ENCODE results near the gene COL4A1.

The COL4A1 gene

GRCh38 chr13:110280985-110281688 lies 25.8 kb downstream of the COL4A1 start:
- DNase-seq (ENCODE audit: insufficient read length, low spot score): no peak
- FAIRE-seq: no peak

GRCh38 chr13:110280231-110280813 lies 26.6 kb downstream of the COL4A1 start:
- no peak for FAIRE-seq

DNA sequence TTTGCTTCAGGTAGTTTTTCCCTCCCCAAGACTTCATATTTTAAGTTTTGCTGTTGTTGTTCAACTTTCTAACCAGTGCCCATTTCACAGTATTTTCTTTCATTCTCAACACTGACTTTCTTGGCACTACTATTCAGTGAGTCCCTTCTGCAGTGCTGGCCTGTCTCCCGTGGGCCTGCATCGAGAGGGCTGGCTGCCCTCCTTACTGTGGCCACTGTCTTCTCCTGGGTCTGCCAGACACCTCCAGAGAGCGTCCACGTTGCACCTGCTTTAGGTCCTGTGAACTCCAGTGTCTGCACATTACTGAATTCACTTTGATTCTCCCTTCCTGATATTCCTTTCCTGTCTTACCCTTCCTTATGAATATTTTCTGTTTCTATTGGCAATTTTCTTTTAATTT lies 27.3 kb downstream of the COL4A1 start:
- FAIRE-seq (no peak), DNase-seq (ENCODE audit: insufficient read length, low spot score) (no peak)

More at GRCh38 chr13:110280231-110280813, 26.6 kb downstream of the COL4A1 start:
- no peak for DNase-seq (ENCODE audit: insufficient read length, low spot score)

DNA sequence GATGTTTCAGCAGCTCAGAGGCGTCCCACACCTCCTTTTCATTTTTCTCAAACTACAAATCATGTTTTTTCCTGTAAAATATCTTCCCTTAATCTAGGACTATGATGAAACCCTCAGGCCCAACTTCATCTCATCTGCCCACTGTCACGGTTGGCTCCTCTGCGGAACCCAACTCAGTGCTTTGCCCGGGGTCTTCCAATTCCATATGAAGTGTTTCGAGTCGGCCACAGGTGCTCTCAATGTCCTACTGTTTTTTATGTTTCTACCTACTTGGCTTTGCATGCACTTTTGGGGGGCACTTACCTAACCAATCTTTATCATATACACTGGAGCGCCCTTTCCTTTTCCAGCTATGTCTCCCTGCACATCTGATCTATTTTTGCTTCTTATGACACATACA lies 28.1 kb downstream of the COL4A1 start:
- DNase-seq (ENCODE audit: insufficient read length, low spot score) (no peak), FAIRE-seq (no peak)

DNA sequence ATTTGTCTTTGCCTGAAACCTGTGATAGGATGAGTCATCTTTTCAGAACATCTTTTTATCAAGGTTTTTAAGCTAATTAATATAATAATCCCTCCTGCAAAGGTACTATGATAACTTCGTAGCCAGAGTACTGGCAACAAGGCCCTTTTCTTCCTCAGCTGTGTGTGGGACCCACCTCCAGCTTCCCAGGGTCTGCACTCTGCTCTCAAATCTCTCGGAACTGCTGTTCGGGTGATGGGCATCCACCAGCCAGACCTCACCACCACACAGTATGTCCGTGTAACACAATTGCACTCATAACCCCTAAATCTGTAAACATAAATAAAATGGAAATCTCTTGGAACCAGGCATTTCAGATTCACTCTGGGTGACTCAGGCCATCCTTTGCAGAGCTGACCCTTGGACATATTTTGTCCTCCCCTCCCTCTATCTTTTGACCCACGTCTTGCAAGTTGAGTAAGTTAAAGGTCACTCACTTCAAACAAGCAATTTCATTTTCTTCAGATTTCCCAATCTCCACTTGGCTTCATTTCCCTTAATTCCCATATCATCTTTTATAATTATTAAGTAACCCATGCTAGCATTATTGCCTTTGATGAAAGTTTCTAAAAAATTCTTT lies 29.5 kb downstream of the COL4A1 start:
- DNase-seq (ENCODE audit: insufficient read length, low spot score) (no peak), FAIRE-seq (no peak)

DNA sequence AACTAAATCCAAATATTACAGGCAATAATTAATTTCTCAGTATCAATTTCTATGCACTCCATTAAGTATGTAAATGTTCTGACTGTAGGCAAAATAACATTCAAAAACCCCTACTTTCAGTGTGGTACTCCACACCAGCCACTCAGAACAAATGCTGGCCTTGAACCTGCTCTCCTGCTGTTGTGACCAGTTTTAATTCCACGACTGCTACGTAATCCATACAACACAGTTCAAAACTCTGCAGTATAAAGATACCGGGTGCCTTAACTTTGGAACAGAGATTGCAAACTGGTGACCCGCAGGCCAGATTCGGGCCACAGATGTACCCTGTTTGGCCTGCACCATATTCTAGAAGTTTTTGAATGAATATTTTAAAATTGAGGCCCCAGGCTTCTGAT lies 30.4 kb downstream of the COL4A1 start:
- DNase-seq (ENCODE audit: insufficient read length, low spot score) (no peak), FAIRE-seq (no peak)

DNA sequence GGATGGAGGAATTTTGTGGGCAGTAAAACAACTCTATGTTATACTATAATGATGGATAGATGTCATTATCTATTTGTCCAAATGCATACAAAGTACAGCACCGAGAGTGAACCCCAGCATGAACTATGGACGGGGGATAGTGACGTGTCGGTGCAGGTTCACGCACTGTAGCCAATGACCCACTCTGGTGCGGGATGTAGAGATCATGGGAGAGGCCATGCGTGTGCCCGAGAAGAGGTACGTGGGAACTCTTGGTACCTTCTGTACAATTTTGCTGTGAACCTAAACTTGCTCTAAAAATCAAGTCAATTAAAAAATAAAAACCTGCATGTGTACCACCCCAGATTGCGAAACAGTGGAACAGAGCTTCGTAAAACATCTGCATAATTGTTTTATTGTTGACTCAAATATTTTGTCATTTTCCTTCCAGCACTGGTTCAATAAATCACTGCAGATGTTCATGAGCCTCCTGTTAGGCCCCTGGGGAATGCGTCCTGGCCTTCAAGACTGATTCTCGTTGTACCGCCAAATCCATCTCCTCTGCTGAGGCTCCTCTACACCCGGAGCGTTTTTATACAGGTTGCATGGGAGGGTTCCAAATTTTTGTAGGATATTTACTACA lies 30.9 kb downstream of the COL4A1 start:
- DNase-seq (ENCODE audit: insufficient read length, low spot score): no peak
- no peak for FAIRE-seq

DNA sequence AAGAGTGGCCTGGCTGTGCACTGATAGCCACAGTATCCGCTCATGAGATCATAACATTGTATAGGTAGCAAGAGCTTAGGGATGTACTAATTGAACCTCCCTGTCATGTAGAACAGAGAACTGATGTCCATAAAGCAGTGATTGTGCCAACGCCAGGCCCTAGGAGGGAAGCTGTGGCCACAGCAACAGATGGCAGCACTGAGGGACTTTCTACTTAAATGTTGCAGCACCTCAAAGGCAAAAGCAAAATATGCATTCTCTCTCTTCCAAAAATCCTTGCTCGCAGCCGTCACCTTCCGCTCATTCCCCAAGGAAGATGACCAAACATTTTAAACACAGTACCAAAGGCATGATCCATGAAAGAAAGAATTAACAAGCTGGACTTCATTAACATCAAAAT lies 32.3 kb downstream of the COL4A1 start:
- no peak for DNase-seq (ENCODE audit: insufficient read length, low spot score)
- FAIRE-seq: no peak

DNA sequence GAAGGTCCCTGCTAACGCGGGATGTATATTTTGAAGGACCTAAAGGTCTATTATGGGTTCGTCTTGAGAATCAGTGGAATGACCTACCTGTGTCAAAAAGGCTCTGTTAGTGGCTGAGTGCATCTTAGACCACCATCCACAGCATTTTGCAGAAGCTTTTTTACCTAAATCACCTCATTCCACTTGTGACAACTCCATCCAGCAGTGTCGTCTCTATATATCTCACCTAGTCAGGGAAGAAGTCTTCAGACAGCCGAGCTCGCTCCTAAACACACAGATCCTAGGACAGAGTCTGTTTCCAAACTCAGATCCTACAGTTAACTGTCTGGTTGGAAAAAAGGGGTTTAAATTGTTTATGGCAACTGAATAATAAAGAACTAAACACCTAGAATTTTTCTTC lies 33.7 kb downstream of the COL4A1 start:
- DNase-seq (ENCODE audit: insufficient read length, low spot score): no peak
- no peak for FAIRE-seq

DNA sequence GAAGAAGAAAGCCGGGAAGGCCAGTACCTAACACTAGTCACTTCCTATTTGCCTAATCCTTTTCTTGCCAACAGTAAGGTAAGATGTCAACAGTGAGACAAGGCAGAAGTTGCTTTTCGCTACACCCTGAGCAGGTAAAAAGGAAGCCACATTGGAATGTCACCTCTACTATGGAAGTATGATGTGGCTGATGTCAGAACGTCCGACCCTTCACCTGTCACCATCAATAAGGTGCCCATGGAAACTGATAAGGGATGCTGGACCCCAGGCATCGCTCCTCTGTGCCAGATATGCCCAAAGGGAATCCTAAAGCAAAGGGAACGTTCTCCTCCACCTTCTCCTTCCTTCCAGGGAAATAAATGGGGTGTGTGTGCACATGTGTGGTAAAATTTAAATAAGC lies 34.3 kb downstream of the COL4A1 start:
- DNase-seq (ENCODE audit: insufficient read length, low spot score) (no peak), FAIRE-seq (no peak)

DNA sequence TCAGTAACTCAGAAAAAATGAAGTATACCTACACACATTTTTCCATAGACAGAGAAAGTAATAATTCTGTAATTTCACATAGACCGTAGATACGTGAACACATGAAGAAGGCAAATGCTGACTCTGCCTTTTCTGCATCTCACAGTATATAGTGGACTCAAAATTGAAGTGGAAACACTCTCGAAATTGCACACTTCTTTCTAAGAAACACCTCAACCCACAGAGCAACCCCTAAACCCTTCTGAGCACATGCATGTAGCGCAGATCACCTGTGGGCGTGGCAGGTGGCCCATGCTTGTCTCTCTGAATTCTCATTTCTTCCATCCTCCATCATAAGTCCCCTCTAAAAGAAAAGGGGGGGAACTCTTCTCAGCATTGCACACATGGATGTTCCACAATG lies 34.7 kb downstream of the COL4A1 start:
- no peak for FAIRE-seq

DNA sequence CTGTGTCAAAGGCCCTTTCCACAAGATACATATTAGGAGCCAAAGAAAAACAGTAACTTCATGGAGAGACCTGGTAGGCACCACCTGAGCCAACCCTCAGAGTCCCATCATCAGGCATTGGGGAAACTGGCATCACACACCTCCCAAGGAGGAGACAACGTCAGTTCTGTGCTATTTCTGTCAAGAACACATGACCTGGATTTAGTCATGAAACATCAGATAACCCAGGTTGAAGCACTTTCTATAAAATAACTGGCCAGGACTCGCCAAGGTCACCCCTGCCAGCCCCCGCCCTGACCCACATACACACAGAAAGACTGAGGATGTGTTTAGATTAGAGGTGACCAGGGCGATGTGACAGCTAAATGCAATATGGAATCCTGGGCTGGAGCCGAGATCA lies 35.6 kb downstream of the COL4A1 start:
- DNase-seq (ENCODE audit: insufficient read length, low spot score) (no peak), FAIRE-seq (no peak)

More for the DNA sequence above, 34.7 kb downstream of the COL4A1 start:
- no peak for DNase-seq (ENCODE audit: insufficient read length, low spot score)

DNA sequence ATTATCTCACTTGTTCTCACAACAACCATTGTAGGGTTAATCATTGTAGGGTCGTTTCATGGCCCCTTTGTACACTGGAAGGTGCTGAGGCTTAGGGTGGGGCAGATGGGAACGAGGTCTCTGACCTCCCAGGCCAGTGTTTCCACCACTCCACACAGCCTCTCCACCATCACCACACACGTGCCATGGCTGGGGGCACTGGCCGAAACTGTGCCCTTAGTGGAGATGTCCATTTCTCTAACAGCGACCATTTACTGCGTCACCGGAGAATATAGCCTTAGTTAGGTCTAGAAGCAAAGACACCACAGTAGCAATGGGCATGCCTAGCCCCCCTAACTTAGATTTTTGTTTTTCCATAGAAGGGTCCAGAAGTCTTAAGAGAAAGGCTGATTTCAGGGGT lies 36.5 kb downstream of the COL4A1 start:
- DNase-seq (ENCODE audit: insufficient read length, low spot score): no peak
- no peak for FAIRE-seq

DNA sequence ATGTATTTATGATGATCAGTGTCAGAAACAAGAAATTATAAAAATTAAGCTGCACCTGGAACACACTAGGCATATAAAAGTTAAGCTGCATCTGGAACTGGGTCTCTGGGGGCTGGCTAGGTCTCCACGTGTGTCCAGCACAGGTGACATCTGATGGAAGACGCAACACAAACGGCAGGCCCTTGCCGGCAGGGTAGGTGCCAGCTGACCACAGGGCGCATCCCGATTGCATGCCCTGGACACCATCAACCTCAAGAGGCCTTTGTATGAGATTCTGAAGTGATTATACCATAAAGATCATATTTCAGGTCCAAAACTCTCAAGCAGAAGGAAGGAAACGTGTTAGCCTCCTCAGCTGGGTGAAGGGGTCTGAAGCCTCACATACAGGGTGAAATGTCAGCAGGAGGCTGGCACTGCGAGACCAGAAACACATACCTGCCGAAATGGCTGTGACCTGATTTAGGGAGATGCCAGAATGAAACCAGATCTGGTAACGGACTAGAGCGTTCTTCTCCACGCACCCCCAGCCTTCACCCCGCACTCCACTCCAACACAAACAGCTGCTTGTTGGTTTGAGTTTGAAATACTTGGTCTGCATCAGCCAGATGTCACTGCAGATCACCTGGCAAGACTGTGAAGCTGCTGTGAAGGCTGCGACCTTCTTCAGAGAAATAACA lies 37.3 kb downstream of the COL4A1 start:
- no peak for FAIRE-seq
- DNase-seq (ENCODE audit: insufficient read length, low spot score): no peak

- FAIRE-seq: no peak
- DNase-seq (ENCODE audit: insufficient read length, low spot score): no peak
Observed at GRCh38 chr13:110268576-110269185, 38.3 kb downstream of the COL4A1 start.

DNA sequence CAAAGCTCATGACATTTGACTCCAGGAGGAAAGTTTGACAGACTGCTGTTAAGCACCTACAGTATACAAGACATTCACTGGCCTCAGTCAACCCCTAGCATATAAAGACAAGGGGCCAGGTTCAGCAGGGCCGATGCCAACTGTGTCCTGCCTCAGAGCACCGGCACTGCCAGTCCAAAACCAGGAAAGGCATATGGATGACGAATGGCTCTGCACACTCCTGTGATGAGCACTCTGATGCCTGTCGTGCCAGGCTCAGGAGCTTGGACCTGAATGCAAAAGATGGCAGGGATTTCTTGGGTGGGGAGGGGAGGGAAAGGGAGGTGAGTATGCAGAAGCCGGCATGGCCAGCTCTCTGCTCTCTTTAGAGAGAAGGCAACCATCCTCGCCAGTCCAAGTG lies 38.9 kb downstream of the COL4A1 start:
- no peak for DNase-seq (ENCODE audit: insufficient read length, low spot score)
- FAIRE-seq: no peak

GRCh38 chr13:110266983-110267382 lies 40.0 kb downstream of the COL4A1 start:
- DNase-seq (ENCODE audit: insufficient read length, low spot score): no peak
- no peak for FAIRE-seq

GRCh38 chr13:110266431-110266809 lies 40.5 kb downstream of the COL4A1 start:
- DNase-seq (ENCODE audit: insufficient read length, low spot score) (no peak), FAIRE-seq (no peak)

- no peak for FAIRE-seq
- no peak for DNase-seq (ENCODE audit: insufficient read length, low spot score)
Observed at GRCh38 chr13:110265682-110266430, 41.1 kb downstream of the COL4A1 start.

DNA sequence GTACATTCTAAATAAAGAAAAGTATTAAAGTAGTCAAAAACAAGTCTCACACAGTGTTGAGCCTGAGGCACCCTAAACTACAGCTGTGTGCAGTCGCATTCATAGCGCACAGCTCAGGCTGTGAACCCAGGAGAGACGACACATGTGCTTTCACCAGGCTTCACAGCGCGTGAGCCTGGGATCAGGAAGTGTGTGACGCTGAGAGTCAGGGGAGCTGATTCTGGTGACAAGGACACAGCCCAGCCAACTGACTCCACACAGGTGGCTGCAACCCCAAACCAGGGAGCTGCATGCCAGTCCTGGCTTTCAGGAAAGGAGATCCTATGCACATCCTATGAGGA lies 41.6 kb downstream of the COL4A1 start:
- FAIRE-seq: no peak

More for the DNA sequence above, 41.6 kb downstream of the COL4A1 start:
- no peak for DNase-seq (ENCODE audit: insufficient read length, low spot score)
